AG04450 (cell line): ENCODE results near the gene LPIN1. TPM values are rescaled to one million over a fixed set of nuclear protein-coding genes. Genes with fewer than 3 reads are reported as not detected.

Experiments used
- CTCF ChIA-PET: fragments of 300-600, 350-600 bp; formaldehyde crosslinking; extraction: SDS; loops from one replicate; lab custom pipeline; 2022; ENCODE audit warnings: antibody characterized with exemption, inconsistent platforms; lab: Charles Lee
- POLR2A ChIA-PET: fragments of 350-600 bp; formaldehyde crosslinking; extraction: SDS; loops from one replicate; lab custom pipeline; 2021; ENCODE audit warnings: antibody characterized with exemption, inconsistent platforms; lab: Yijun Ruan, JAX
- DNase-seq: peaks from one replicate; pipeline ENCODE4 v3.0.0-alpha.2; 2011; ENCODE audit warnings: low read depth, low spot score
- H3K27ac ChIP-seq: one replicate; pipeline ENCODE4 v1.5.1; 2012; ENCODE audit warnings: low read depth, low read length, control low read depth
- H3K27me3 ChIP-seq: one replicate; pipeline ENCODE4 v1.6.0; 2012; ENCODE audit warnings: low read length; ENCODE audit not compliant: control insufficient read depth, insufficient read depth
- H3K4me3 ChIP-seq: 2 replicates; pipeline ENCODE4 v1.5.1; 2011; ENCODE audit warnings: mild to moderate bottlenecking, low read depth, low read length, control low read depth
- H3K9me3 ChIP-seq: 2 replicates; pipeline ENCODE4 v1.5.1; 2012; ENCODE audit warnings: low read length; ENCODE audit not compliant: control insufficient read depth, insufficient read depth
- polyA plus RNA-seq: library from polyadenylated mRNA; depleted of rRNA; stranded (reverse); fragments of >200 nt; gene quantifications from 2 replicates; pipeline ENCODE4 v1.2.3, GENCODE V29; 2011
- TF ChIP-seq, protein P1 (sequence below): IDR thresholded peaks from 2 replicates; pipeline ENCODE4 v1.5.1; 2011; ENCODE audit warnings: low read depth, low read length, control low read depth, inconsistent platforms

The LPIN1 gene
- polyA plus RNA-seq, 1 experiment: 40.5 TPM

DNA sequence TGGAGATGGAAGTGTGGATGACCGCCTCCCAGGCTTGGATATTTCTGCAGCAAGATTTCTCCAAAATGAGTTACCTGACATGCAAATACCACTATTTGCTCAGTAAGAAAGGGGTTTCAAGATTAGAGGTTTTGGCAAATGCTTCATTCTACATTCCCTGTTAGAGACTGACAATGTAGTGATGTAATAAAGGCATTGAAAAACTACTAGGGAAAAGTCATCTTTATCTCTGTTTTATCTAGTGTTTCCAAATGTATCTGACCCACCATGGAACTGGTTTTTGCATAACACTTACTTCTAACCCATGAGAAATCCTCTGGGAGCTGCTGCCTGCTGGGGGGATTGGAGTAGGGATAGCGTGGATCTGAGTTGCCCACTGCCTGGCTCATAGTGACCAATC, 43.5 kb upstream of the LPIN1 start:
- no peak overlapping the region for H3K4me3 ChIP-seq
- ChIA-PET POLR2A (no interaction called here), CTCF (no interaction called here)
- no peaks in the 10 kb centered on the region for H3K27me3 ChIP-seq
- H3K27ac ChIP-seq: no peak overlapping the region
- no peak for DNase-seq
- H3K9me3 ChIP-seq: peaks cover 6% of the 10 kb centered on the region; the same call in 1 of the 2 replicates
- TF ChIP-seq, protein P1, sequence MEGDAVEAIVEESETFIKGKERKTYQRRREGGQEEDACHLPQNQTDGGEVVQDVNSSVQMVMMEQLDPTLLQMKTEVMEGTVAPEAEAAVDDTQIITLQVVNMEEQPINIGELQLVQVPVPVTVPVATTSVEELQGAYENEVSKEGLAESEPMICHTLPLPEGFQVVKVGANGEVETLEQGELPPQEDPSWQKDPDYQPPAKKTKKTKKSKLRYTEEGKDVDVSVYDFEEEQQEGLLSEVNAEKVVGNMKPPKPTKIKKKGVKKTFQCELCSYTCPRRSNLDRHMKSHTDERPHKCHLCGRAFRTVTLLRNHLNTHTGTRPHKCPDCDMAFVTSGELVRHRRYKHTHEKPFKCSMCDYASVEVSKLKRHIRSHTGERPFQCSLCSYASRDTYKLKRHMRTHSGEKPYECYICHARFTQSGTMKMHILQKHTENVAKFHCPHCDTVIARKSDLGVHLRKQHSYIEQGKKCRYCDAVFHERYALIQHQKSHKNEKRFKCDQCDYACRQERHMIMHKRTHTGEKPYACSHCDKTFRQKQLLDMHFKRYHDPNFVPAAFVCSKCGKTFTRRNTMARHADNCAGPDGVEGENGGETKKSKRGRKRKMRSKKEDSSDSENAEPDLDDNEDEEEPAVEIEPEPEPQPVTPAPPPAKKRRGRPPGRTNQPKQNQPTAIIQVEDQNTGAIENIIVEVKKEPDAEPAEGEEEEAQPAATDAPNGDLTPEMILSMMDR: no peak

DNA sequence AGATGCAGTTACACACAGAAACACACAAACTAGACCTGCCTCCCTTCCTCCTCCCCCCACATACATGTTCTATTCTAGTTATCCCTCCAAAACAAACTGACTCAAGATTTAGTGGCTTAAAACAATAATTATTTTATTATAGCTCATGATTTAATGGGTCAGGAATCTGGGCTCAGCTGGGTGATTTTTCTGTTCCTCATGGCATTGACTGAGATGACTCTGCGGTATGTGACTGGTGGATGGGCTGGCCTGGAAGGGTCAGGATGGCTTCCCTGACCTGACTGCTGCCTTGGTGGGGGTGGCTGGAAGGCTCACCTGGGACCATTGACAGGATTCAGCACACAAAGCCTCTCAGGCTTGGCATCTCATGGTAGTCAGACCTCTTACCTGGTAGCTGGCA, 42.7 kb upstream of the LPIN1 start:
- no peaks in the 10 kb centered on the region for H3K27me3 ChIP-seq
- H3K9me3 ChIP-seq: peaks cover 6% of the 10 kb centered on the region
- no peak overlapping the region for H3K27ac ChIP-seq
- DNase-seq: no peak
- CTCF ChIA-PET: interaction anchor here (0.7 to 4.9 kb wide), 2 partner anchors 10 to 41 kb away, joined by 3 to 25 read pairs; no protein-coding TSS in a partner anchor
- TF ChIP-seq, protein P1: no peak
- POLR2A ChIA-PET: interaction anchor here (1.2 kb wide), 1 partner anchor 11 kb away, joined by 3 read pairs; no protein-coding TSS in a partner anchor
- no peak overlapping the region for H3K4me3 ChIP-seq

DNA sequence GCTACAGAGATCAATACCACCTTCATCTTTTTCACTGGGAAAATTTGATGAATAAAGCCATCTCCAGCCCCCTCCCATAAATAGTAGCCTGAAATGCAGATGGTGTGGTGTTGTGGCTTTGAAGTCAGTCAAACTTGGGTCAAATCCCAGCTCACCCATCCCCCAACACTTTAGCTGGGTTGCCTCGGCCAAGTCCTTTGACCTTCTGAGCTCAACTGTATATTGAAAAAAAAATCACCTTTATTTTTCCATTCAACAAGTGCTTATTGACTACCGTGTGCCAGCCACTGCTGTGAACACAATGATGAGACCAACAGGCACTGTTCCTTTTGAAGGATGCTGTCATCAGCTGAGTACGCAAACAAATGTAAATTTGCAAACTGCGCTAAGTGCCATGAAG, 41.4 kb upstream of the LPIN1 start:
- POLR2A ChIA-PET: no interaction called here

DNA sequence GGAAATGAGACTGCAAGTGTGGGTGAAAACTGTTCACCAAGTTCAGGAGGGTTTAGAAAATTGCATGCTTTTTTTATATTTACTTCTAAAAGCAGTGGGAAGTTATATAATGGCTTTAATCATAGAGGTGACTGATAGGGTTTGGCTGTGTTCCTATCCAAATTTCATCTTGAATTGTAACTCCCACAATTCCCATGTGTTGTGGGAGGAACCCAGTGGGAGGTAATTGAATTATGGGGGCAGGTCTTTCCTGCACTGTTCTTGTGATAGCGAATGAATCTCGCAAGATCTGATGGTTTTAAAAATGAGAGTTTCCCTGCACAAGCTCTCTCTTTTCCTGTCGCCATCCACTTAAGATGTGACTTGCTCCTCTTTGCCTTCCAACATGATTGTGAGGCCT, 40.7 kb upstream of the LPIN1 start:
- H3K27me3 ChIP-seq: no peaks in the 10 kb centered on the region
- POLR2A ChIA-PET: no interaction called here
- CTCF ChIA-PET: interaction anchor here (0.6 to 4.9 kb wide), 4 partner anchors 12 to 1562 kb away, joined by 3 to 25 read pairs (median 5); no protein-coding TSS in a partner anchor

More for the DNA sequence above, 41.4 kb upstream of the LPIN1 start:
- TF ChIP-seq, protein P1: no peak
- CTCF ChIA-PET: interaction anchor here (0.6 to 4.9 kb wide), 3 partner anchors 12 to 1561 kb away, joined by 3 to 25 read pairs (median 7); no protein-coding TSS in a partner anchor
- H3K27ac ChIP-seq: no peak overlapping the region
- DNase-seq: no peak
- H3K27me3 ChIP-seq: no peaks in the 10 kb centered on the region
- H3K9me3 ChIP-seq: peaks cover 6% of the 10 kb centered on the region
- H3K4me3 ChIP-seq: no peak overlapping the region

DNA sequence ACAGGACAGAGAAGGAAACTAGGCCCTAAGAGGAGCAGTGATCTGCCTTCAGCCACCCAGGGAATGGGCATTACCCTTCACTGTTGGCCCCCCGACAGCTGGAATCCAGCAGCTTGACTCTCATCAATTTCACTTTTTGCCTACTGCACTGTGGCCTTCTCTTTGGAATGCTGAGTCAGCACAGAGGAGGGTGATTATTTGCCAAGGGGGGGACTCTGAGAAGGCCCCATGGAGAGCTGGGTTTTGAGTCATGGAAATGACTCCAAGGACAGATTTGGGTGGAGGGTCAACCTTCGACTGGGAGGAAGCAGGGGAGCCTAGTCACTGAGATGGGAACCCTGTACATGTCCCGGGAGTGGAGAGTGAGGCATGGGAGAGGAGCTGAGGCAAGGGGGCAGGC, 38.3 kb upstream of the LPIN1 start:
- Histone ChIP-seq H3K27ac (no peak overlapping the region), H3K9me3 (peaks cover 6% of the 10 kb centered on the region), H3K4me3 (no peak overlapping the region), H3K27me3 (no peaks in the 10 kb centered on the region)
- POLR2A ChIA-PET: interaction anchor here (1.8 kb wide), 1 partner anchor 11 kb away, joined by 4 read pairs; no protein-coding TSS in a partner anchor
- TF ChIP-seq, protein P1: no peak
- CTCF ChIA-PET: interaction anchor here (4.9 to 5.5 kb wide), 2 partner anchors 15 kb away, joined by 25 to 30 read pairs; no protein-coding TSS in a partner anchor
- no peak for DNase-seq

More for the DNA sequence above, 40.7 kb upstream of the LPIN1 start:
- TF ChIP-seq, protein P1: no peak
- Histone ChIP-seq H3K9me3 (peaks cover 6% of the 10 kb centered on the region), H3K4me3 (no peak overlapping the region), H3K27ac (no peak overlapping the region)
- no peak for DNase-seq
